Heart left ventricle (tissue), 13 donors: ENCODE data around the gene GALNT12.

Source experiments
- CTCF ChIP-seq, 12 donors: fragments of 200-600 bp; sonication (generic) in 4 of 12; IDR thresholded peaks; one replicate each; pipeline versions ENCODE4 v1.5.0 to v1.8.0; 2018 to 2022; ENCODE audit warnings: antibody characterized with exemption in 12 of 12, mild to moderate bottlenecking in 5 of 12
- POLR2A ChIP-seq, 2 donors: fragments of 450-650 bp; IDR thresholded peaks; one replicate each; pipeline ENCODE4 v1.6.1; 2017; ENCODE audit warnings: antibody characterized with exemption in 2 of 2, mild to moderate bottlenecking in 2 of 2, moderate library complexity in 2 of 2
- donor health status: ischemic (EF 13 %, LVEDD 7.1; RV severe dilation, severe dysfunction).
- donor health status: DM: no; HTN: yes; CAD: no.
- donor health status: DM: no; HTN: no; CAD: no.
- donor health status: ischemic (EF 25% LVEDD 6.9; RV normal size, moderate dysfunction).
- donor health status: ischemic (EF 25% LVEDD 5.7; RV mildly dilated, moderate dysfunction).
- donor health status: ischemic (EF 35%, LVEDD 5.7; RV mildly dilated, moderate dysfunction).
- donor health status: nonischemic (EF 11% LVEDD 7.7; RV severe dilation, severe dysfunction).
- donor health status: DM: yes; HTN: yes; CAD: no.
- donor health status: PGD.
- donor health status: ischemic (EF 29% LVEDD 5.4; RV normal size, mild dysfunction).
- donor health status: nonischemic (EF 23%, LVEDD 6.1; RV moderate dilation, normal function).

- TF ChIP-seq CTCF (IDR thresholded peaks at IDR 0.05) (no peak), POLR2A (IDR thresholded peaks at IDR 0.05) (no peak)
These were observed 31.5 kb downstream of the GALNT12 start for GRCh38 chr9:98838868-98839565.
